Psoas muscle (tissue), 8 donors: ENCODE data around the gene PFDN5. TPM values are rescaled to one million over a fixed set of nuclear protein-coding genes. Genes with fewer than 3 reads are reported as not detected.

Source experiments
- ATAC-seq, 4 donors: fragments of 200-7000 bp; cut with Tn5 transposase; one replicate each; pipeline ENCODE4 v1.9.1; 2020; ENCODE audit warnings: moderate library complexity in 3 of 4, mild to moderate bottlenecking in 2 of 4
- DNase-seq, 2 donors: peaks; one replicate each; pipeline ENCODE4 v3.0.0-alpha.2; 2020
- H3K27ac ChIP-seq: fragments of 200-600 bp; one replicate; pipeline ENCODE4 v1.8.0; 2022
- H3K27me3 ChIP-seq, 3 donors: fragments of 200-600 bp in 1 of 3; one replicate each; pipeline versions ENCODE4 v1.6.1 to v1.8.0; 2013 to 2022; ENCODE audit warnings: low read length in 2 of 3, mild to moderate bottlenecking in 2 of 3, moderate library complexity in 1 of 3; ENCODE audit not compliant: insufficient read depth in 3 of 3
- H3K36me3 ChIP-seq, 2 donors: fragments of 200-600 bp in 1 of 2; one replicate each; pipeline versions ENCODE4 v1.6.1 to v1.8.0; 2013 to 2022; ENCODE audit warnings: low read depth in 1 of 2, mild to moderate bottlenecking in 1 of 2, moderate library complexity in 1 of 2; ENCODE audit not compliant: insufficient read depth in 1 of 2
- H3K4me1 ChIP-seq: fragments of 200-600 bp; one replicate; pipeline ENCODE4 v1.8.0; 2022
- H3K4me3 ChIP-seq: fragments of 200-600 bp; one replicate; pipeline ENCODE4 v1.8.0; 2022; ENCODE audit warnings: mild to moderate bottlenecking
- H3K9me3 ChIP-seq: fragments of 200-600 bp; one replicate; pipeline ENCODE4 v1.8.0; 2022
- WGBS, 3 donors: extraction: QIAGEN DNeasy Blood & Tissue Kit; methylation state at CpG; one replicate each; pipeline versions ENCODE4 v1.1.6 to v1.1.7; 2013; 5-methylcytosine and 5-hydroxymethylcytosine counted together
- intact Hi-C, 2 donors: fragments of 100-400 bp; cut with DNase I; formaldehyde crosslinking; loops; one replicate each; pipeline versions ENCODE4 v1.11.0 to v1.14.2; 2022
- polyA plus RNA-seq, 3 donors: library from polyadenylated mRNA; stranded (reverse); fragments of 200-250 nt; gene quantifications; one replicate each; pipeline ENCODE4 v1.2.3, GENCODE V29; 2013
- total RNA-seq, 4 donors: library from RNA; stranded (reverse); fragmentation: NEBNext Ultra II Directional in 2 of 4; extraction: Animal tissue kit (Norgen Biotek cat#: 25700) in 2 of 4; gene quantifications; one replicate each; pipeline versions ENCODE4 v1.2.1 to v1.2.4, GENCODE V29; 2021 to 2023
- TF ChIP-seq, protein P1 (sequence below): fragments of 200-600 bp; IDR thresholded peaks from one replicate; pipeline ENCODE4 v1.8.0; 2022; ENCODE audit warnings: antibody characterized with exemption
- donor health status: healthy with polysubstance abuse.
- donor health status: DM: no; HTN: no; CAD: no; lungs with moderate emphysema.
- donor health status: Bipolar disorder and iron deficiency.
- donor health status: healthy.
- donor health status: DM: yes; HTN: yes; CAD: no.
- donor health status: DM: no; HTN: no; CAD: no.
- donor health status: DM: no; HTN: no; CAD: no.
- donor health status: DM: yes; HTN: yes; CAD: no.

PFDN5 gene
- total and polyA plus RNA-seq, 7 donors: 239 to 603 (median 282) TPM

DNA sequence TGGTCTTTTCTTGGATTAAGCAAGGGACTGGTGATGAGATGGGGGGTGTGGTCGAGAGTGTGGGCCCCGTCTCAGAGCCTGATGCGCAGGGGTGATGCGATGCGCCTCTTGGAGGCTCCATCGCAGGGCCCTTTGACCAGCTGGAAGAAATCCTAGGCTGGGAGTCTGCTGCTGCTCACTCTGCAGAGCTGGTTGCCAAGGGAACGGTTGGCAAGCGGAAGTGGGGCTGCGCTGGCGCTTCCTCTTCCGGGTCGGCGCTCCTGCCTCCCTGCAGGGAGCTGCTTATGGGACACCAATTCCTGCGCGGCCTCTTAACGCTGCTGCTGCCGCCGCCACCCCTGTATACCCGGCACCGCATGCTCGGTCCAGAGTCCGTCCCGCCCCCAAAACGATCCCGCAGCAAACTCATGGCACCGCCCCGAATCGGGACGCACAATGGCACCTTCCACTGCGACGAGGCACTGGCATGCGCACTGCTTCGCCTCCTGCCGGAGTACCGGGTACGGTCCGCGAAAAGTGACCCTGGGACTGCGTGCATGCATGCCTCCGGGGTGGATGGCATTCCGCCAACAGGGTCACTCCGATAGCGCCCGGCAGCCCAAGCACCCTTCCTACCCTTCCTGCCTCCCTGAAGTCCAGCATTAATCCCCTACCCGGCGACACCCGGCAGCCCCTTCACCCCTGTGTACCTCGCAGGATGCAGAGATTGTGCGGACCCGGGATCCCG is 4.3 kb downstream of the PFDN5 start, which contains the start of gene MYG1:
MYG1 (plus strand) TSS at position 242 of the 727 bp plus-strand sequence; CDS start at position 285, 43 bp downstream.
- DNase-seq (peak; percentile 88 to 93), ATAC-seq (peak; percentile 78 to 86 (median 82))
- peaks cover 34% of the 10 kb centered on the region for H3K4me1 ChIP-seq
- 1 to 2% (median 1%) methylated on average over 51 of the region's 51 CpGs for WGBS, 3 donors
- H3K27me3 ChIP-seq: no peaks in the 10 kb centered on the region
- intact Hi-C loops: loop anchor here in 1 of 2 donors (2.0 kb wide), 1 partner anchor 21 kb away; the partner anchor contains the start of gene AAAS
- peak within 1 kb of the TSS; percentile 95 for H3K4me3 ChIP-seq
- TF ChIP-seq, protein P1, sequence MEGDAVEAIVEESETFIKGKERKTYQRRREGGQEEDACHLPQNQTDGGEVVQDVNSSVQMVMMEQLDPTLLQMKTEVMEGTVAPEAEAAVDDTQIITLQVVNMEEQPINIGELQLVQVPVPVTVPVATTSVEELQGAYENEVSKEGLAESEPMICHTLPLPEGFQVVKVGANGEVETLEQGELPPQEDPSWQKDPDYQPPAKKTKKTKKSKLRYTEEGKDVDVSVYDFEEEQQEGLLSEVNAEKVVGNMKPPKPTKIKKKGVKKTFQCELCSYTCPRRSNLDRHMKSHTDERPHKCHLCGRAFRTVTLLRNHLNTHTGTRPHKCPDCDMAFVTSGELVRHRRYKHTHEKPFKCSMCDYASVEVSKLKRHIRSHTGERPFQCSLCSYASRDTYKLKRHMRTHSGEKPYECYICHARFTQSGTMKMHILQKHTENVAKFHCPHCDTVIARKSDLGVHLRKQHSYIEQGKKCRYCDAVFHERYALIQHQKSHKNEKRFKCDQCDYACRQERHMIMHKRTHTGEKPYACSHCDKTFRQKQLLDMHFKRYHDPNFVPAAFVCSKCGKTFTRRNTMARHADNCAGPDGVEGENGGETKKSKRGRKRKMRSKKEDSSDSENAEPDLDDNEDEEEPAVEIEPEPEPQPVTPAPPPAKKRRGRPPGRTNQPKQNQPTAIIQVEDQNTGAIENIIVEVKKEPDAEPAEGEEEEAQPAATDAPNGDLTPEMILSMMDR: no peak
- H3K27ac ChIP-seq: peak within 1 kb of the TSS; percentile 77
- no peaks in the 10 kb centered on the region for H3K9me3 ChIP-seq
- peaks cover 3 to 56% of the 10 kb centered on the region in 2 donors for H3K36me3 ChIP-seq

DNA sequence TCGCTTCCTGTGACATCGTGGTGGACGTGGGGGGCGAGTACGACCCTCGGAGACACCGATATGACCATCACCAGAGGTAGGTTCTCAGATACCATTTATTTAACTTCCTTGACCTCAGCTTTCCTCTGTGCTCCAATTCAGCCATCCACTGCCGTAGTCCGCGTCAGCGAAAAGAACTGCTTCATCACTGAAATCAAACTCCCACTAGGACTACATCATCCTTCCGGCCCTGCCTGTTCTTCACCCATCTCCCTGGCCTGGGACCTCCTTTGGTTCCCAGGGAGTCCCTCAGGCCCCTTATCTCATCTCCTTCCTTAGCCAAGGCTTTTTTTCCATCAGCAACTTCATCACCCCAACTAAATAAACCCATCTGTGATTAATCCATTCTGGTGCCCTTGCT is 4.8 kb downstream of the PFDN5 start:
- intact Hi-C loops: no loop called here
- peaks cover 34% of the 10 kb centered on the region for H3K4me1 ChIP-seq
- WGBS, 3 donors: 1 to 4% (median 3%) methylated on average over 12 of the region's 12 CpGs
- TF ChIP-seq, protein P1: no peak
- DNase-seq (no peak), ATAC-seq (peak in 1 of 4 donors; percentile 7)
- H3K4me3 ChIP-seq: peak overlapping the region; percentile 95
- peak overlapping the region; percentile 77 for H3K27ac ChIP-seq
- no peaks in the 10 kb centered on the region for H3K27me3 ChIP-seq
- no peaks in the 10 kb centered on the region for H3K9me3 ChIP-seq
- peaks cover 3 to 58% of the 10 kb centered on the region in 2 donors for H3K36me3 ChIP-seq

DNA sequence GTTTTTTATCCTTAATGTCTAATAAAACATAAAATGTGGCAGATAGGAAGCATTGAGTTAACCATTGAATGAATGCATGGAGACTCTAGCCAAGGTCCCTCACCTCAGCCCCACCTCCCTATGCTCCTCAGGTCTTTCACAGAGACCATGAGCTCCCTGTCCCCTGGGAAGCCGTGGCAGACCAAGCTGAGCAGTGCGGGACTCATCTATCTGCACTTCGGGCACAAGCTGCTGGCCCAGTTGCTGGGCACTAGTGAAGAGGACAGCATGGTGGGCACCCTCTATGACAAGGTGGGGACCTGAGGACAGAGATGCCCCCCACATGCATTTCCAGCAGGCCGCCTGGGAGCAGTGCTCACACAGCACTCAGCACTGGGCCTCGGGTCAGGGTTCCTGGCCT is 7.6 kb downstream of the PFDN5 start:
- Histone ChIP-seq H3K36me3 (peaks cover 8 to 70% of the 10 kb centered on the region in 2 donors), H3K27ac (no peak overlapping the region), H3K4me3 (no peak overlapping the region), H3K27me3 (no peaks in the 10 kb centered on the region), H3K9me3 (no peaks in the 10 kb centered on the region), H3K4me1 (peaks cover 17% of the 10 kb centered on the region)
- DNase-seq: peak in 1 of 2 donors; percentile 39
- intact Hi-C loops: no loop called here
- TF ChIP-seq, protein P1: no peak
- 80 to 84% (median 82%) methylated on average over 5 of the region's 5 CpGs for WGBS, 3 donors
- no peak for ATAC-seq

DNA sequence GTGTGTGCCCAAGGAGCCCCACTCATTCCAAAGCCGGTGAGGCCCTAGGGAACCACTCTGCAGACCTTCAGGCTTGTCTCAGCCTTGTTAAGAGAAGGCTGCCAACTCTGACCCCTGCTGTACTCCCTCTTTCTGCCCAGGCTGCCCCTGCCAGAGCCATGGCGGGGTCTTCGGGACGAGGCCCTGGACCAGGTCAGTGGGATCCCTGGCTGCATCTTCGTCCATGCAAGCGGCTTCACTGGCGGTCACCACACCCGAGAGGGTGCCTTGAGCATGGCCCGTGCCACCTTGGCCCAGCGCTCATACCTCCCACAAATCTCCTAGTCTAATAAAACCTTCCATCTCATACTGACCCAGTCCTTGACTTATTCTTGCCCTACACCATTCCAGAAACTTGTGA is 11.5 kb downstream of the PFDN5 start:
- peaks cover 14 to 85% of the 10 kb centered on the region in 2 donors for H3K36me3 ChIP-seq
- no peak for ATAC-seq
- DNase-seq: no peak
- no peaks in the 10 kb centered on the region for H3K27me3 ChIP-seq
- intact Hi-C loops: no loop called here
- WGBS, 3 donors: 89 to 94% (median 91%) methylated on average over 10 of the region's 10 CpGs
- no peak overlapping the region for H3K27ac ChIP-seq
- no peak overlapping the region for H3K4me3 ChIP-seq
- no peaks in the 10 kb centered on the region for H3K9me3 ChIP-seq
- TF ChIP-seq, protein P1: no peak
- H3K4me1 ChIP-seq: no peaks in the 10 kb centered on the region
